ENCODE measurements around the gene PSMB4.

- TF ChIP-seq CTCF (IDR thresholded peaks at IDR 0.05) (no peak), EZH2 (IDR thresholded peaks at IDR 0.05; ENCODE audit: borderline replicate concordance, insufficient read depth, low read depth, low read length, poor library complexity, severe bottlenecking) (no peak)
Measured at GRCh38 chr1:151362308-151363155, 36.8 kb upstream of the PSMB4 start.

Measured in B cell (primary cell).